Mesodermal cell (in vitro differentiated cells): ENCODE measurements around the gene CAVIN3.

Experiments
- H3K27ac ChIP-seq: 2 replicates; pipeline ENCODE4 v1.7.0; 2013; ENCODE audit warnings: mild to moderate bottlenecking, low read depth, low read length, moderate library complexity; ENCODE audit not compliant: severe bottlenecking
- H3K36me3 ChIP-seq: 2 replicates; pipeline ENCODE4 v1.7.1; 2013; ENCODE audit warnings: mild to moderate bottlenecking, low read length, moderate library complexity; ENCODE audit not compliant: control insufficient read depth, insufficient read depth
- H3K4me1 ChIP-seq: one replicate; pipeline ENCODE4 v1.7.1; 2013; ENCODE audit warnings: mild to moderate bottlenecking, low read length; ENCODE audit not compliant: insufficient read depth, control insufficient read depth, poor library complexity, severe bottlenecking
- H3K4me3 ChIP-seq: 2 replicates; pipeline ENCODE4 v1.7.0; 2013; ENCODE audit warnings: low read length, control low read depth, mild to moderate bottlenecking; ENCODE audit not compliant: insufficient read depth, poor library complexity, severe bottlenecking; ENCODE audit errors: extremely low read depth
- H3K9me3 ChIP-seq: 2 replicates; pipeline ENCODE4 v1.7.1; 2013; ENCODE audit warnings: mild to moderate bottlenecking, low read length, moderate library complexity; ENCODE audit not compliant: control insufficient read depth
- WGBS, 2 experiments: methylation state at CpG; one replicate each; pipeline ENCODE4 v1.1.5; 2013; ENCODE audit warnings: missing lambda C conversion rate in 2 of 2; ENCODE audit not compliant: insufficient coverage in 2 of 2; 5-methylcytosine and 5-hydroxymethylcytosine counted together

The CAVIN3 gene

DNA sequence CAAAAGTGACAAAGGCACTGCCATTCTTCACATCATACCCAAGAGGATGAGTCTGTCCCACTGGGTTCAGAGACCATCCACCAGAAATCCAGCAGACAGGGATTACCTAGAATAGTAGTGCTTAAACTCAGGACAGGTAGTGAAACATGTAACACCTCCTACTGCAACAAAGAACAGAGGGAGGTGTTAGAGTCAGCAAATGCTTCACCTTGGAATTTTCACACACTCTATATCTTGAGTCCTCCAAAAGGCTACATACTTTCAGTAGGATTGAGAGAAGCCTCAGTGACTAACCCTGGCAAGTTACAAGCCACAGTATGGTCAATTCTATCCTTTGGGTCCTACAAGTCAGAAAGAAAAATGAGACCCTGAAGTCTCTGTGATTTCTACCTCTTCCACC is 6.0 kb upstream of the CAVIN3 start:
- Histone ChIP-seq H3K27ac (no peak overlapping the region), H3K9me3 (no peaks in the 10 kb centered on the region), H3K36me3 (no peaks in the 10 kb centered on the region), H3K4me3 (no peak overlapping the region), H3K4me1 (peaks cover 11% of the 10 kb centered on the region)

DNA sequence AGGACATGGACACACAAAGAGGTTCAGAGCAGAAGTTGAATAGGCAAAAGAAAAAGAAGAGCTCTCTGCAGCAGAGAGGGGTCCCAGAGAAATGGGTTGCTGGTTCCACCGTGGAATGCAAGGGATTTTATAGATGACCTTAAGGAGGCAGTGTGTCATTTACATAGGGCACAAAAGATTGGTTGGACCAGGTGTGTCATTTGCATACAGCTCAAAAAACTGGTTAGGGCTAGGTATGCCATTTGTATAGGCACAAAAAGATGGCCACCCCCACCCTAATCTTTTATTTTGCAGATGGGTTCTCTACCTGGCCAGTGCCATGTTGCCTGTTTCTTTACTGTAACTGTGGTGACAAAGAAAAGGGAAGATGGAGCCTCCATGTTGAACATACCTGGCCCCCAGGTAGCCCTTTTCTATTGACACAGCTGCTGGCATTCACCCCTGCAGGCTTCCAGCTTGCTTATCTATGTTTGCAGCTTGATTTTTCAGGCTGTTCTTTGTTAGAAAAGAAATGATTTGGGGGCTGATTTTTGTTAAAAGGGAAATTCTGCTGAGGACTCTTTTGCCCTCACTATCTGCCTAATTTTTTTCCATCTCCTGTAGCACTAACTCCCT is 3.1 kb upstream of the CAVIN3 start:
- H3K4me1 ChIP-seq, result peaks cover 16% of the 10 kb centered on the region
- no peaks in the 10 kb centered on the region for H3K9me3 ChIP-seq
- 56 to 70% methylated on average over 1 of the region's 1 CpG for WGBS, 2 experiments
- peaks cover 5% of the 10 kb centered on the region for H3K36me3 ChIP-seq
- H3K4me3 ChIP-seq, result no peak overlapping the region
- H3K27ac ChIP-seq, result no peak overlapping the region

DNA sequence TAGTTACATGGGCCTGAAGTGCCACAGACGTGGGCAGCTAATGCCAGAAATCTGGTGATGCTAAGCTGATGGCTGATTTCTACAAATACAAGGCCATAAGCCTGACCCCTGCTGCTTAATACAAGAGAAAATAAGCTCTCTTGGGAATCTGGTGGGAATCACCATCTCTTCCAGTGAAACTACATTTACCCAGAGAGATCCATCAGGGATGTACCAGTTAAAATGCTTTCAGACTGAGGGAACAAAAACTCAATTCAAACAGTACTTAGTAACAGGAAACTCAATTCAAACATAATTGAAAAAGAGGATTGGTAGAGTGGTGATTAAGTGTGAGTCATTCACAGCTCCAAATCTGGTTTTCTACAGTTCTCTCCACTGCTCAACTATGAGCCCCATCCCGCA is 1.7 kb upstream of the CAVIN3 start:
- WGBS, 2 experiments, result 17 to 64% methylated on average over 1 to 2 of the region's 2 CpGs
- H3K4me3 ChIP-seq, result no peak overlapping the region
- H3K27ac ChIP-seq, result peak overlapping the region; percentile 99
- no peaks in the 10 kb centered on the region for H3K9me3 ChIP-seq
- peaks cover 22% of the 10 kb centered on the region for H3K4me1 ChIP-seq
- peaks cover 12% of the 10 kb centered on the region for H3K36me3 ChIP-seq

DNA sequence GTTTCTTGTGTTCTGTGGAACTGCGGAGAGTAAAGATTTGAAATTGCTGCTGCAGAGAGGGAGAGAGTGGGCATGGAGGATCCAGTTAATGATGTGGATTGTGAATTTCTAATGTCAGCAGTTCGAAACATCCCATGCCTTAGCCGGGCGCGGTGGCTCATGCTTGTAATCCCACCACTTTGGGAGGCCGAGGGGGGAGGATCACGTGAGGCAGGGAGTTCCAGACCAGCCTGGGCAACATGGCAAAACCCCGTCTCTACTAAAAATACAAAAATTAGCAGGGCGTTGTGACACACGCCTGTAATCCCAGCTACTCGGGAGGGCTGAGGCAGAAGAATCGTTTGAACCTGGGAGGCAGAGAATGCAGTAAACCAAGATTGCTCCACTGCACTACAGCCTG is 1.1 kb upstream of the CAVIN3 start:
- Histone ChIP-seq H3K27ac (peak overlapping the region; percentile 99), H3K9me3 (no peaks in the 10 kb centered on the region), H3K4me3 (no peak overlapping the region), H3K36me3 (peaks cover 12% of the 10 kb centered on the region), H3K4me1 (peaks cover 22% of the 10 kb centered on the region)
- 83 to 86% methylated on average over 10 to 12 of the region's 12 CpGs for WGBS, 2 experiments

DNA sequence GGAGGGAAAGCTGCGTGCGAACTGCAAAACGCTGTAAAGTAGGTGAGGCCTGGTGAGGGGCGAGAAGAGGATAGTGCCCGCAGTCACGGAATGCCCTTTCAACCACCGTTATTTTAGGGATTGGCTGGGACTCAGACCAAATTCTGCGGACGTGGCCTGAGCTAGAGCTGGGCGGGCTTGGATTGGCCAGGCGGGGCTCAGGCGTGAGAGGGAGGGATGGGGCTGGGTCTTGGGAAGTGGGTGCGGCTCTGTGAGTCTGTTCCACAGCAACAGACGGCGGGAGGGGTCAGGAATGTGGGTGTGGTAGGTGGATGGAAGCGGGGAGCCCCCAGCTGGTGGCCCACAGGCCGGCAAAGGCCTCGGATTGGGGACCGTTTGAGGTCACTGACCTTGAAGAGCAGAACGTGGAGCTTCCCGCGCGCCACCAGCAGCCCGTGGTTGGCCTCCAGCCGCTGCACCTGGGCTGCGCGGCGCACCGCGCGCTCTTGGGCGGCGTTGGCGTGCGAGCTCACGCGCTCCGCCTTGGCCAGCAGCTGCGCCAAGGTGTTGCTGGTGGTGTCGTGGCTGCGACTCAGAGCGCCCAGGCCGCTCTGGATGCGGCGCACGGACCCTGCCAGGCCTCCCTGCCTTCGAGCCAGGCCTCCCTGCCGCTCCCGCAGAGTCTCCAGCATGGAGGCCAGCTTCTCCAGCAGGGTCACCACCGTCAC is 444 bp downstream of the CAVIN3 start:
- Histone ChIP-seq H3K4me1 (peaks cover 22% of the 10 kb centered on the region), H3K9me3 (no peaks in the 10 kb centered on the region), H3K36me3 (peaks cover 12% of the 10 kb centered on the region), H3K27ac (peak overlapping the region; percentile 99), H3K4me3 (peak overlapping the region; percentile 64)
- 1% methylated on average over 41 to 42 of the region's 50 CpGs for WGBS, 2 experiments

DNA sequence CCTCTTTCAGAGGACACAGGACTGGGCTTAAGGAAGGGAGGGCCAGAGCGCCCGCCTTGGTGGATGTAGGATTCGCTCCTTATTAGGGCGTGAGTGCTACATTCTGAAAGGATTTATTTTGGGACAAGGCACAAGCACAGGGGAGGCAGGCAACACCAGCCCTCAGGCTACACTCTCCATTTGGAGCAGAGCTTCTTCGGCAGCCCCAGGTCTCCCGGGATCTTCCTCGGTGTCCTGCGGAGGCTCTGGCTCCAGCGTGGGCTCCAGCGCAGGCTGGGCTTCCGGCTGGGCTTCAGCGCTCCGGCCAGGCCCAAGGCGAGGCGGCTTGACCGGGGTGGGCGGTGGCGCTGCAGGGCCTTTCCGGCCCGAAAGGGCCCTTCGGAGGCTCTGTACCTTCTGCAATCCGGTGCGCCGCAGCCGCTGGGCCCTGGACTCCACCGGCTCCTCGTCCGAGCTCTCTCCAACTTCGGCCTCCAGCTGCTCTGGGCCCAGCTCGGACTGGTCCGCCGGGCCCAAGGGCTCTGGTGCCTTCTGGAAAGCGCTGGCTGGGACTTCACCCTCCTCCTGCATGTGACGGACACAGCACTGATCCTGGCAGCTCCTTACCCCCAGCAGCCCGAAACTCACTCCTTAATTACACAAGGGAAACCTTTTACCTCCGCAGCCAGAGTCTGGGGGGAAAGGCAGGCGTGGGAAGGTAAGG is 1.1 kb downstream of the CAVIN3 start:
- Histone ChIP-seq H3K27ac (peak overlapping the region; percentile 99), H3K36me3 (peaks cover 12% of the 10 kb centered on the region), H3K4me1 (peaks cover 22% of the 10 kb centered on the region), H3K9me3 (no peaks in the 10 kb centered on the region), H3K4me3 (peak overlapping the region; percentile 64)
- WGBS, 2 experiments, result 2 to 7% methylated on average over 21 to 35 of the region's 37 CpGs

DNA sequence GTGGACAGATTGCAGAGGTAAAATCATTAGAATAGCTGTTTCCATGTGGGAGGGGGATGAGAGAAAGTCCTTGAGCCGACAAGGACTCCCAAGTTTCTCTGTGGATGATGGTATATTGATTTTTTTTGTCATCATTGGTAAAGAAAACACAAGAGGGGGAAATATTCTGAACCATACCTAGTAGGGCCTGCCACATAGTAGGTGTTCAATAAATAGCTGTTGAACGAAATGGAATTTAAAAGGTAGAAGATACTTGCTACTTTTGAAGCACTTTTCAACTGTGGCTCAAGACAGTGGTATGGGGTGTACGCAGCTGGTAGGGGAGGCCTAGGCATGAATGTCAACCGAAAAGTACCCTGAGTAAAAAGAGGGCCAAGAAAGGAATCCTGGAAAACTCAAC is 2.1 kb downstream of the CAVIN3 start:
- WGBS, 2 experiments, result 87 to 96% methylated on average over 4 of the region's 4 CpGs
- Histone ChIP-seq H3K4me1 (peaks cover 22% of the 10 kb centered on the region), H3K36me3 (peaks cover 12% of the 10 kb centered on the region), H3K9me3 (no peaks in the 10 kb centered on the region), H3K4me3 (peak overlapping the region; percentile 64), H3K27ac (no peak overlapping the region)

DNA sequence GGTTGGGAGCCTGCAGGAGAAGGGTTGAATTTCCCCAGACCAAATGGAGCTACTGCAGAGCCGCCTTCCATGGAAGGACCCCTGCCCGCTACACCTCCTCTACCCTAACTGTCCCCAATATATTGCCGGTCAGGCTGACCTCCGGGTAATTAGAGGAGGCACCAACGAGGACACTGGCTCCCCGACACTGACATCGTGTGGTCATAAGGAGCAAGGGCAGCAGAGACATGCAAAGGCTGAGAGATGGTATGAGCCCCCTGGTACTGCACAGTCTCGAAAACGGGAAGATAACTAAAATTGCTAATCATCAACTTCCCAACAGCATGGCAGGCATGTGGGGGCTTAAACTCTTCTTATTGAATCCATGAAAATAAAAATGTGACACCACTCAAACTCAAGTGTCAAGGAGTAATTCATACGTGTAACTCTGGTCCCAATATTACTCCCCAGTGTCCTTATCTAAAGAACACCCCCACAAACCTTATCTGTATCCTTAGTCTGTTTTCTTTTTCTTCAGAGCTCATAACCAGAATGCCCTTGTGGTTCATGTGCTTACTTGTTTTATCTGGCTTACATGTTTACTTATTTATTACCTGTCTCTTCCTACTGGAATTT is 4.4 kb downstream of the CAVIN3 start:
- Histone ChIP-seq H3K4me1 (peaks cover 7% of the 10 kb centered on the region), H3K27ac (no peak overlapping the region), H3K36me3 (peaks cover 12% of the 10 kb centered on the region), H3K9me3 (no peaks in the 10 kb centered on the region), H3K4me3 (no peak overlapping the region)
- WGBS, 2 experiments, result 18 to 21% methylated on average over 8 to 9 of the region's 10 CpGs

DNA sequence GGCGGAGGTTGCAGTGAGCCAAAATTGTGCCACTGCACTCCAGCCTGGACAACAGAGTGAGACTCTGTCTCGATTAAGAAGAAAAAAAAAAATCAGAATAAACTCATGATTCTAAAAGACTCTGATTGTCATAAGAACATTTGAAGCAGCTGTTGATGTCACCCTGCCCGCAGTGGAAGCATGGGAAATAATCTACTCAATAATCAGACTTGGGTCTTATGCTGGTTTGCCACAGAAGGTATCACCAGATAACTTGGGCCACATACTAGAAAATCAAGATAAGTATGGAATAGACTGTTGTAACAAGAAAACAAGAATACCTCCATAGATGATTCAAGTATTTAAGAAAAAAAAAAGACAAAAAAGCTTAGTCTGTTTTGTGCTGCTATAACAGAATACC is 8.2 kb downstream of the CAVIN3 start:
- no peaks in the 10 kb centered on the region for H3K4me1 ChIP-seq
- H3K27ac ChIP-seq, result no peak overlapping the region
- no peaks in the 10 kb centered on the region for H3K9me3 ChIP-seq
- H3K4me3 ChIP-seq, result no peak overlapping the region
- WGBS, 2 experiments, result 83 to 100% methylated on average over 1 to 2 of the region's 3 CpGs
- H3K36me3 ChIP-seq, result no peaks in the 10 kb centered on the region

DNA sequence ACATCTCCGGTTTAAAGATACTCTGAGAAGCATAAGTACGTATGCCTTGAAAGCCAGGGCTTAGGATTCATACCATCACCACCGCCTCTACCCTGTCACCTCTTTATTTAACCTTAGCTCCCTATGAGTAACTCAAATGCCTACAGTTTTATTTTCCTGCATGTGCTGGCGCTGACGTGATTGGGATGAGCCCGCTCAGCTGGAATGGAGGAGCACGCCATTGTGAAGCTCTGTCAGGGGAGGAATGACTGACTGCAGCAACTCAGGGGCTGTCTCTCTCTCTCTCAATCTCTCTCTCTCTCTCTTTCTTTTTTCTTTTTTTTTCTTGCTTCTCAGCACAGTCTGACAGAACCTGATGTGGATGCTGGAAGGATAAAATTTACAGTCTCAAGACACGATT is 12.4 kb downstream of the CAVIN3 start:
- Histone ChIP-seq H3K27ac (no peak overlapping the region), H3K4me3 (no peak overlapping the region)
- WGBS, 2 experiments, result 73 to 79% methylated on average over 6 to 8 of the region's 8 CpGs

More for the DNA sequence above, 12.4 kb downstream of the CAVIN3 start:
- no peaks in the 10 kb centered on the region for H3K9me3 ChIP-seq
- H3K36me3 ChIP-seq, result no peaks in the 10 kb centered on the region
- no peaks in the 10 kb centered on the region for H3K4me1 ChIP-seq
